NB4 (cell line): ENCODE results near the gene NUMA1.

ENCODE experiments used
- MAX ChIP-seq: IDR thresholded peaks from 2 replicates; pipeline ENCODE4 v1.6.1; 2011; ENCODE audit warnings: low read depth, low read length
- MYC ChIP-seq: IDR thresholded peaks from 2 replicates; pipeline ENCODE4 v1.6.1; 2011; ENCODE audit warnings: low read depth, low read length
- POLR2A ChIP-seq: IDR thresholded peaks from 2 replicates; pipeline ENCODE4 v1.6.1; 2011; ENCODE audit warnings: mild to moderate bottlenecking; ENCODE audit not compliant: insufficient read length; ENCODE audit errors: extremely low read depth
- TF ChIP-seq, protein P1 (sequence below): IDR thresholded peaks from one replicate; pipeline ENCODE4 v1.5.1; 2012; ENCODE audit warnings: low read depth, low read length

GRCh38 chr11:72124046-72124445 is 43.7 kb upstream of the NUMA1 start:
- TF ChIP-seq POLR2A, result no peak
- TF ChIP-seq, protein P1, sequence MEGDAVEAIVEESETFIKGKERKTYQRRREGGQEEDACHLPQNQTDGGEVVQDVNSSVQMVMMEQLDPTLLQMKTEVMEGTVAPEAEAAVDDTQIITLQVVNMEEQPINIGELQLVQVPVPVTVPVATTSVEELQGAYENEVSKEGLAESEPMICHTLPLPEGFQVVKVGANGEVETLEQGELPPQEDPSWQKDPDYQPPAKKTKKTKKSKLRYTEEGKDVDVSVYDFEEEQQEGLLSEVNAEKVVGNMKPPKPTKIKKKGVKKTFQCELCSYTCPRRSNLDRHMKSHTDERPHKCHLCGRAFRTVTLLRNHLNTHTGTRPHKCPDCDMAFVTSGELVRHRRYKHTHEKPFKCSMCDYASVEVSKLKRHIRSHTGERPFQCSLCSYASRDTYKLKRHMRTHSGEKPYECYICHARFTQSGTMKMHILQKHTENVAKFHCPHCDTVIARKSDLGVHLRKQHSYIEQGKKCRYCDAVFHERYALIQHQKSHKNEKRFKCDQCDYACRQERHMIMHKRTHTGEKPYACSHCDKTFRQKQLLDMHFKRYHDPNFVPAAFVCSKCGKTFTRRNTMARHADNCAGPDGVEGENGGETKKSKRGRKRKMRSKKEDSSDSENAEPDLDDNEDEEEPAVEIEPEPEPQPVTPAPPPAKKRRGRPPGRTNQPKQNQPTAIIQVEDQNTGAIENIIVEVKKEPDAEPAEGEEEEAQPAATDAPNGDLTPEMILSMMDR, result no peak
- TF ChIP-seq MYC, result no peak
- TF ChIP-seq MAX, result no peak
